GM20431 (cell line): ENCODE results near the gene ABHD16A.

Experiments used
- in situ Hi-C: fragments of 300-500 bp; cut with MseI, MboI; formaldehyde crosslinking; loops from one replicate; pipeline ENCODE4 v1.15.0; 2020; ENCODE audit warnings: low sequenced_read_pairs; ENCODE audit not compliant: unreplicated experiment

ABHD16A gene

GRCh38 chr6:31651602-31652191, 51.4 kb downstream of the ABHD16A start:
- in situ Hi-C loops: no loop called here

DNA sequence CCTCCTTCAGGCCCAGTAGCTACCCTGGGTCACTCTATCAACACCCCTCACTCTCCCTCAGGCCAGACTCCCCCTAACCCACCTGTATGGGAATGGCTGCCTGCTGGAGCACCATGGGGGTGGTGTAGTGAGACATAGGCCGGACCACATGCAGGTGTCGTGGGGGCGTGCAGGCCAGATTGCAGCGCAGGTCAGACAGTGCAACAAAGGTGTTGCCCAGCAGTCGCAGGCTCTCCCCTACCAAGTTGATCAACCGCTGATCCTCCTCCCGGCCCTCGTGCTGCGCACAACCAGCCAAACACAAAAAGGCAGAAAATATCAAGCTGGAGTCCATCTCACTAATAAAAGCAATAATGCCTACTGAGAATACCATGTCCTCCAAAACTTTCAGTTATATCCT, 57.8 kb downstream of the ABHD16A start:
- in situ Hi-C loops: no loop called here

DNA sequence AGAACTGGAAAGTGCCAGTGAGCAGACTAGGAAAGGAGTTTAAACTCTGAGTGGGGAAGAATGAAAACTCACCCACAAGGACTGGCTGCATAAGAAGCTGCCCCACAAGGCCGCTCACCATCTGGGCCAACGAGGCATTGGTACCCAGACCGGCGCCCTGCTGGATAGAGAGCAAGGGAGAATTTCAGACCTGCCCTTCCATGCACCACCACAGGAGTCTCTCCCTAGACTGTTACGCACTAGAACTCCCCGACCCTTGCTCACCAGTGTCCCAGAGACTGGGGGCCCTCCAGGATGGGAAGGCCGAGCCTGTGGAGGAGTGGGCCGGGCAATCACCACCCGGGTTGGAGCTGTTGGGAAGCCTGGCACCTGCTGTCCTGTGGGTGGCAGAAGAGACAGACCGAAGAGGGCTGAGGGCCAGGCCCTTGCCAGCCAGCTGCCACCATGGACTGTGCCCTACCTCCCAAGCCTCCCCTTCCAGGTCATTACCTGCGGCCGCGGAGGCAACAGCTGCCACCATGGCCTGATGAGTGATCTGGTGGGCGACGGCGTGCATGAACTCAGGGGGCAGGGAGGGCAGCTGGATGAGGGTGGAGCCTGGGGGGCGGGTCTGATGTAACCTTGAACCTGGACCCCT, 59.2 kb downstream of the ABHD16A start:
- in situ Hi-C loops: no loop called here

DNA sequence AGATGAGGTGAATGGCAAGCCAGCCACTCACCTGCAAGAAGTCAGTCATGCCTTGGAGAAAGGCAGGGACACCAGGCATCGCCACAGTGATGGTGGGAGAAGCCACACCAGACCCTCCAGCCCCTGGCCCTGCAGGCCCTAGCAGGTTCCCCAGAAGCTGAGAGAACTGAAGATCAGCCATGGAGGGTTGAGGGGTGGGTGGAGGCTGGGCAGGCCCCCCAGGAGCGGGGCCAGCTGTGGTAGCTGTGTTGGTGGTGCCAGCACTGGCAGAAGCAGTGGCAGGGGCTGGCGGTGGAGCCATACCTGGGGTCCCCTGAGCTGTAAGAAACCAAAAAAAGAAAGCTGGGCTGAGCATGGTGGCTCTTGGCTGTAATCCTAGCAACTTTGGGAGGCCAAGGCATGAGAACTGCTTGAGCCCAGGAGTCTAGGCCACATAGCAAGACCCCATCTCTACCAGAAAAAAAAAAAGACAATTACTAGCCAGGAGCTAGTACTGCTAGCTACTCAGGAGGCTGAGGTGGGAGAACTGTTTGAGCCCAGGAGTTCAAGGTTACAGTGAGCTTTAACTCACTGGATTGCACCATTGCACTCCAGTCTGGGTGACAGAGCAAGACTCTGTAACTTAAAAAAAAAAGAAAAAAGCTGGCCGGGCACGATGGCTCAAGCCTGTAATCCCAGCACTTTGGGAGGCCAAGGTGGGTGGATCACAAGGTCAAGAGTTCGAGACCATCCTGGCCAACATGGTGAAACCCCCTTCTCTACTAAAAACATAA, 60.1 kb downstream of the ABHD16A start:
- in situ Hi-C loops: no loop called here

- in situ Hi-C loops: no loop called here
These were observed 61.8 kb downstream of the ABHD16A start for GRCh38 chr6:31641370-31641769.

DNA sequence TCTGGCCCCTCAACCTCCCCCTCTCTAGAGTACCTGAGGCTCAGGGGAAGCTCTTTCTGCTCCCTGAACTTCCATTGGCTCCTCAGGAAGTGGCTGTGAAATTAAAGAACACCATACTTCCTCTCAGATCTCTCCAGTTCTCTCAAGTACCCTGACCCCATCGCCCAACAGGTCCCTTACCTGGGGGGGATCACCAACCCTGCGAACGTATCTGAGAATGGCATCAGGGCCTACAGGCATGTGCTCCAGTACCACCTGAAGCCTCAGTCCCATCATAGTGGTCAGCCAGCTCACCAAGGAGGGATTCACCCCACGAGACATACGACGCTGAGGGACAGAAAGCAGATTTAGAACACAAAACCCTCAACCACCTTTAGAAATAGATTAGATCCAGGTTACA, 62.5 kb downstream of the ABHD16A start:
- in situ Hi-C loops: no loop called here

DNA sequence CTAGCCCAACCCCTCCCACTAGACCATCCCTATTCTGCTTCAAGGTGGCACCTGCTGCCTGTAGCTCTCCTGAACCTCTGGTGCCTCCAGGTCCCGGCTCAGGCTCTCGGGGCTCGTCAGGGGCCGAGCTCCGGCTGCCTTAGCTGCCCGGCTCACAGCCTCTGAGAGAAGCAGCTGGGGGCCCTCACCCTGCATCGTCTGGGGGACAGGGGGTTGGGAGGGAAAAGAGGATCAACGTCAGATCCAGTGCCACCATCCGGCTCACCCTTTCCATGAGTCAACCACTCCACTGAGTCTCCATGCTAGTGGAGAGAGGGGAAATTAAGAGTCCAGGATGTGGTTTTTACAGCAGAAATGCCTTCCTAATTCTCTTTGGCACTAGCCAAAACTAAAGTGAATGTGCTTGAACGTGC, 63.7 kb downstream of the ABHD16A start:
- in situ Hi-C loops: no loop called here

- in situ Hi-C loops: no loop called here
These were observed 64.1 kb downstream of the ABHD16A start for GRCh38 chr6:31639043-31639442.
